Embryonic facial prominence (tissue), 1 donor: ENCODE measurements around the gene SERPINB1.

Experiments used
- DNase-seq: peaks from one replicate; pipeline ENCODE4 v3.0.0-alpha.2; 2016; ENCODE audit errors: extremely low spot score

SERPINB1 gene

DNA sequence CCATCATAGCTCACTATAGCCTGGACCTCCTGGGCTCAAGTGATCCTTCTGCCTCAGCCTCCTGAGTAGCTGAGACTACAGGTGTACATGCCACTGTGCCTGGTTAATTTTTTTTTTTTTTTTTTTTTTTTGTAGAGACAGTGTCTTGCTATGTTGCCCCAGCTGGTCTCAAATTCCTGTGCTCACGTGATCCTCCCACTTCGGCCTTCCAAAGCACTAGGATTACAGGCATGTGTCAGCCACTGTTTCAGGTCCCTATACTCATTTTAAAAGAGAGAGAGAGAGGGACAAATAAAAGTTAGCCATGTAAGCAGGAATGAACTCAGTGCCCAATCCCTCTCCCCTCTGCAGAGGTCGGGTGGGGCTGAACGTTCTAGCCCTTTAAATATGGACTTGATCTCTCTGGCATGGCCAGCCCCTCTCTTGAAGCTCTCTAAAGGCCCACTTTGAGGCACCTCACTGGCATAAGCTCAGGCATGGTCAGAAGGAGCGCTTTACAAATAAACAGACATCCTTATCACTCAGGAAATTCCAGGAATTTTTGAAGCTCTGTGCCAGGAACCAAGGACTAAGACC lies 9.0 kb upstream of the SERPINB1 start:
- no peak for DNase-seq

DNA sequence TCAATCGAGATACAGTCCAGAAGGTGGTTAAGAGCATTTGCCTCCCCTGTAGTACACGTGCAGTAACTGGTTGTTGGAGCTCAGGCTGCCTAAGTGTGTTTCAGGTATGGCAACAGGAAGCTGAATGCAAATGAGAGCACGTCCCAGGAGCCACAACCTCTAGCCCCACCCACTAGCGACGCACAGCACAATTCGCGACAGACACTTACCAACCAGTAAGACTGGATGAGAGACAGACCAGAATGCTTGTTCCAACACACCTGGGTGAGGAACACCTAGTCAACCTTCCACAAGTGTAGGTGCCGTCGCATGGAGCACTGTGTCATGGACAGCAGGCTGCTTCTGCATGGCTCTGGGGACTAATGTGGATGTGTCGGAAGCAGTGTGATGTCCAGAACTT lies 7.2 kb upstream of the SERPINB1 start:
- DNase-seq, result no peak

DNA sequence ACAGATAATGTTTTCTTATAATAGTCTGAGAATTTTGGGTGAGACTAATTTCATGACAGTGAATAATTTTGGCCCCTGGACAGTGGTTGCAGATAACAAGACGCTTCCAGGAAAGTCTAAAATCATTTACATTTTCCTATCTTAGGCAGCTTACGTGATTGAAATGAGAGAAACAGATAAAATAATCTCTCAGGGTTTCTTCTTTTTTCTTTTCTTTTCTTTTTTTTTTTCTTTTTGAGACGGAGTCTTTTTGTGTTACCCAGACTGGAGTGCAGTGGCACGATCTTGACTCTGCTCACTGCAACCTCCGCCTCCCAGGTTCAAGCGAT lies 4.2 kb upstream of the SERPINB1 start:
- DNase-seq, result no peak

DNA sequence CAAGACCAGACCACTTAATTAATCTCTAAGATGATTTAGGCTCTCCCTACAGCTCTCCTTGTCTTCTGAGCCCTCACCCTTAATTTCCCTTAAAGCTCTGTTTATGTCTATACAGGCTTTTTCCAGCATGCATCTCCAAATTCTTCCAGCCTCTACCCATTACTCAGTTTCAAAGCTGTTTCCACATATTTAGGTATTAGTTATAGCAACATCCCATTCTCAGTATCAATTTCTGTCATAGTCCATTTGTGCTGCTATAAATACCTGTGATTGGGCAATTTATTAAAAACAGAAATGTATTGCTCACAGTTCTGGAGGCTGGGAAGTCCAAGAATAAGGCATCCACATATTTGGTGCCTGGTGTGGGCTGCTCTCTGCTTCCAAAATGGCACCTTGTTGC lies 2.3 kb upstream of the SERPINB1 start:
- no peak for DNase-seq

DNA sequence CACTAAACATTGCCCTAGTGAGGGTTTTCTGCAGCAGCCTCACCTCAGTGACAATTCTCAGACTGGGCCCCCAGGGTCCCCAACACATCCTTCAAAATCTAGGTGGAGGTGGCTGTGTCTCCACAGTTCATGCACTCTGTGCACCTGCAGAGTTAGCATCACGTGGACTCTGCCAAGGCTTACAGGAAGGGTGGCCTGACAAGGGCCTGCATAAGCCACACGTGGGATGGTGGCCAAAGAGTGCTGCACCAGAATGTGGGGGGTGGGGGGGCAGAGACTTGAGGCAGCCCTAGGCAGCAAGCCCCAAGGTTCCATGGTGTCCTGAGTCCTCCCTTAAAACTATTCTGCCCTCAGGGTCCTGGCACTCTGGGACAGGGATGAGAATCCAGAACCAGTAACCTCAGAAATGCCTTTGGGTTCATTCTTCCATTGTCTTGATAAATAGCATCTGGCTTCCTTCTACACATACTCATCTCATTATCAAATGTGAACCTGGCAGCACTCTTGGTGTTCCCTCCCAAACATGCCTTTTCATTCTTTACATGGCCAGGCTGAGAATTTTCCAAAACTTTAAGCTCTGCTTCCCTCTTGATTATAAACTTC lies 1.6 kb upstream of the SERPINB1 start:
- DNase-seq, result no peak

DNA sequence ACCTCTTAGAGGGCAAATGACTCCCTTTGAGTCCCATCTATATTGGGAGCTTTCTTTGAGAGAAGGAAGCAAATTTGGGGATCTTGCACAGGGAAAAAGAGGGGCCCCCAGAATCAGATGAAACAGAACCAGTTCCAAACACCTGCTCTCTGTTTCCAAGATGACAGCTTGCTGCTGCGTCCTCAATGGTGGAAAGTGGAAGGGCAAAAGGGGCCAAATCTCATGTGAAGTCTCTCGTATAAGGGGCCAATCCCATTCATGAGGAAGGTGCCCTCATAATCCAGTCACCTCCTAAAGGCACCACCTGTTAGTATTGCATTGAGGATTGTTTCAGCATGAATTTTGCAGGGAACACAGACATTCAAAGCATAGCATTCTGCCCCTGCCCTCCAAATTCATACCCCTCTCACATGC lies 483 bp upstream of the SERPINB1 start:
- DNase-seq, result no peak

DNA sequence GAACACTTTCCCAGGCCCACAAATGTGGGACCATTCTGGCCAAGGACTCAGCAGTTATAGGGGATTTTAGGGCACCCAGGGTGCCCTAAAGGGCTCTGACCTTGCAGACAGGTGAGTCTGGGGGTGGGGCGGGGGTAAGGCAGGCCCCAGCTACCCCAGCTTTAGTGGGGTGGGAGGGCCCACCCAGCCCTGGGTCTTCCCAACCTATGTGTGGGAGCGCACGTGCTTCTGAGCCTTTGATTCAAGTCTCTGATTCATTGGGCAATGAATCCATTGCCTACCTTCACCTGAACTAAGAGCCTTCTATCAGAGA lies 958 bp downstream of the SERPINB1 start:
- no peak for DNase-seq

DNA sequence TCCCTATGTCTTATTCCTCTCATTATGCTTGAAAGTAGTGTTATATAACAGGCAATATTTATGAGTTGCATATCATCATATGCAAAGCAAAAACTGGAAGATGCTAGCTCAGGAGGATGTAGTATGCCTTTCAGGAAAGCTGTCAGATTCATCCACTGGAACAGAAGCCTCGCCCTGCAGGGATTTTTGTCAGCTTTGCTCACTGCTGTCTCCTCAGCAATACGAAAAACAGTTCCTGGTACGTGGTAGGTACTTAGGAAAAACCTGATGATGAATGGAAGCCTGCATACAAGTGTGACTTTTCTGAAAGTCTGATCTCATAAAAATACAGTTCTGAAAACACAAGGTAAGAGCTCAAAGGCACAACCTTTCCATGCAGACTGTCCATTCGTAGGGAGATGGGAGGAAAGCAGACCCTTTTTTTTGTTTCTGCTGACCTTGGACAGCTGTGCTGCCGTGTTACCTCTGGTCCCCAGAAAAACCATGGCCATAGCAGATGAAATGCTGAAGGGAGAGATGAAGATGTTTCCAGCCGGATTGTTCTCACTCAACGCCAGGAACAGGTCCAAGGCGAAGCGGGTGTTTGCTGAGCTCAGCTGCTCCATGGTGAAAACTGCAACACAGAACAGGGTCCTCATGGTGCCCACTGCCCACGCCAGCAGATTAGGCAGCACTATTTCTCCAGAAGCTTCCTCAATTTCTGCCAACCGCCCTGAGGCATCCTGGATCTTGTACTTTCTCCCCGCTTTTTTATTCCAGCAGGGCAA lies 1.5 kb downstream of the SERPINB1 start:
- DNase-seq, result no peak

DNA sequence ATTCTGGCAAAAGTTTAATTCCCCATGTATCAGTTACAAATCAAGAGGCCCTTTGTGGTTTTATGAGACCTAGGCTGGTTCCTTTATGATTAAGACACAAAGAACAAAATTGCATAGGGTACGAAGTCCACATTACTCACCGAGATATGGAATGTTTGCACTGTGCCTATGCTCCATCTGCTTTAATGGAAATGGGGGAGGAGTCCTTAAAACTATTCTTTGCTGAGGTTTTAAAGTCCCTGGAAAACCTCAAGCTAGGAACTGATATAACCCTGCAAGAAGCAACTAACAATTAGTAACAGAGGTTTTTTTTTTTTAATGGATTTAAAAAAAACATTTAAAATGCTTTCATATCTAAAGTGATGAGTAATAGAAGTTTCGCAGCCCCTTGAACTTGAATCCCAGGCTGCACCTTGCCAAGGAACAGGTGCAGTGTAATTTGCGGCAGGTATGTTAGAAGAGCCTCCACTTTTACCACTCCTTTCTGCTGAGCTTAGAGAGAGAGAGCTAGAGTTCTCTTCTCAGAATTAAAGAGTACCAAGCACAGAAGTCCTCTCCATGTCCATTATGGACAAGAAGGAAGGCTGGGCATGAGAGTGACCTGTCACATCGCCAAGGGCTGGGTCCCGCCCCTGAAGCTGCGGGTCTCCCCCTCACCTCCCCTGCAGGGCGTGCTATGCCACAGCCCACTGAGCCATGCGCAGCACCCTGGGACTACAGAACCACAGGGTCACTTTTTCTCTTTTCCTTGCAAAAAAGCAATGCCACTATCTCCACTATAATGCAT lies 2.3 kb downstream of the SERPINB1 start:
- no peak for DNase-seq

DNA sequence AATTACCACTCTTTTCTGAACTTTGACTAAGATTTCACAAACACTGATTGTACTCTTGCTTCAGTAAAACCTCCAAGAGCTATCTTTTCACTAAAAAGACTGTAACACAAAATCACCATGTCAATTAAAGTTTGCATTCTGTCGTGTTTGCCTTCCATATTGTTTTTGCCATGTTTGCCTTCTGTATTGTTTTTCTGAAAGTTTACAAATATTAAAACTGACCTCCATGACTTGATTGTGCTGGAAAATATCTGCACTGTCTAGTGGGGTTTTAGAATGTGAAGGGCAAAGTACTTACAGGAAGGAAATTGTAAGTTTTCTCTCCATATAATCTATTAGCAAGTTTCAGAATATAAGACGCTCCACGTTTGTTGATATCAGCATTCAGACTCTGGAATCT lies 3.4 kb downstream of the SERPINB1 start:
- DNase-seq, result no peak

DNA sequence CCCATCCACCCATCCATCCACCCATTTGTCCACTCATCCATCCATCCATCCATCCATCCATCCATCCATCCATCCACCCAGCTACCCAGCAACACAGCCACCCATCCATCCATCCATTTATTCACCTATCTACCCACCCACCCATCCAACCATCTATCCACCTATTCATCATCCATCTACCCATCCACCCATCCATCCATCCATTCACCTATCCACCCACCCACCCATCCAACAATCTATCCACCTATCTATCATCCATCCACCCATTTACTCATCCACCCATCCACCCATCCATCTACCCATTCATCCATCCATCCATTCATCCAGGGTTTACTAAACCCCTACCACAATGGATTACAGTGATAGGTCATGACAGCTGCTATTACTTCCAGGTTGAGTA lies 7.4 kb downstream of the SERPINB1 start:
- no peak for DNase-seq

DNA sequence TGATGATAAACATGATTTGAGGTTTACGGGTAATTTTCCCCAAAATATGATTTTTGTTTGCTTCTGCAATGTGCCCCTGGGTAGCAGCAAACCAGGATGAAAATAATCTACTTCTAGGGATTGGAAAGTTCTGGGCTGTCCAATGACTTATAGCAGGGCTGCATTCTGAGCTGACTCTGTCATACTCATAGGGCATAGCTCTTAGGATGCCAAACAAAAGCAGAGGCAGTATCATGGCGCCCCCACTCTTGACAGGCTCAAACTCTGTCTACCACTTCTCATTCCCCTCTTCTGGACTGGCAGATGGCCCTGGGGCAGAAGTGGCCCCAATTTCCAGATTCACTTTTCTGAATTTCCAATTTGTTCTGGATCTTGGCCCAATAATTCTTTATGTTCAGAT lies 10.3 kb downstream of the SERPINB1 start:
- no peak for DNase-seq

DNA sequence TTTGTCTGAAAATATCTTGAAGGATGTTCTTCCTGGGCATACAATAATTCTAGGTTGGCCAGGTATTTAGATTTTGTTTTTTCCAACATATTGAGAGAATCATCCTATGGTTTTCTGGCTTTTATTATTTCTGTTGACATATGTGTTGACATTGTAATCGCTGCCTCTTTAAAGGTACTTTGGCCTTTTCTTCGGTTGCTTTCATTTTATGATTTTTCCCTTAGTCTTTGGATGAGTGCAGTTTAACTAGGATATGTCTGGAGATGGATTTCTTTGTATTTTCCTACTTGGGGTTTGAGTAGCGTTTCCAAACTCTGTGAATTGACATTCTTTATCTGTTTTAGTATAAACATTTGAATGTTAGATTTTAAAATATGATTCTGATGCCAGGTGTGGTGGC lies 11.5 kb downstream of the SERPINB1 start:
- DNase-seq, result no peak

DNA sequence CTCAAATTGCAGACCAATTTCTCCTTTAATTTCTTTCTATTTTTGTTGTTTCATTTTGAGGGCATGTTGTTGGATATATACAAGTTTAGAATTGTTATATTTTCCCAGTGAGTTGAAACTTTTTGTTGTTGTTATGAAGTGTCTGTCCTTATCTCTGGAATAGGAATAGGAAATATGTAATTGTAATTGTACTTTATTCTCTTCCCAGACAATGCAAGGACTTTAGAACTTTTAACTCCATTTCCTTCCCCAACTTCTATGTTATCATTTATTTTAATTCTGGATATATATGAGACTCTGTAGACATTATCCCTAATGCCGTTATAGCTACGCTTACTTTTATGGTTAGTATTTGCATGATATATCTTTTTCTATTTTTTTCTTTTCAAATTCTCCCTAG lies 12.4 kb downstream of the SERPINB1 start:
- no peak for DNase-seq

DNA sequence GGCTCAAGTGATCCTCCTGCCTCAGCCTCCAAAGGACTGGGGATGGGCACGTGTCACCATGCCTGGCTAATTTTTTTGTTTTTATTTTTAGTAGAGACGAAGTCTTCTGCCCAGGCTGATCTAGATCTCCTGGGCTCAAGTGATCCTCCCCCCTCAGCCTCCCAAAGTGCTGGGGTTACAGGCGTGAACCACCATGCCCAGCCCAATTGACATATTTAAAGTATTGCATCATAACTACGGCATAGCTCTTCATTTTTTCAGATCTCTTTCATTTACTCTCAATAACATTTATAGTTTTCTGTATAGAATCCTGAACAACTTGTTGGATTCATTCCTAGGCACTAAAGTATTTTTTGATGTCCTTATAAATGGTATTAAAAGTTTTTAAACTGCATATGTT lies 13.0 kb downstream of the SERPINB1 start:
- no peak for DNase-seq

DNA sequence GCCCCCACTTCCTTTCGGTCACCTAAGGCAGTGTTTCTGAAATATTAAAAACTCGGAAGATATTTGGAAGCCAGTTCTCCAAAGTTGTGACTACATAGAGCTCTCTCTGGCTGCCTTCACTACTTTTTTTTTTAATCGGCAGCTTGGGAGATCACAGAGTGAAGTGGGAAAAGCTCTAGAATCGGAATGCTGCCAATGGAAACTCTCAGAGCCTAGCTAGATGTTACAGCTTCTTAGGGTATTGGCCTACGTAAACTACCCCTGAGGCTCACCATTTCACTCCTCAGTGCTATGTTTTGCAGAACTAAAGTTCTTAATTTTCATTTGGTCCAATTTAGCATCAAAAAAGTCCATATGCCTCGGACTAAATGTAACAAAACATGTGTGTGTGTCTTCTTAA lies 14.5 kb downstream of the SERPINB1 start:
- DNase-seq, result no peak

DNA sequence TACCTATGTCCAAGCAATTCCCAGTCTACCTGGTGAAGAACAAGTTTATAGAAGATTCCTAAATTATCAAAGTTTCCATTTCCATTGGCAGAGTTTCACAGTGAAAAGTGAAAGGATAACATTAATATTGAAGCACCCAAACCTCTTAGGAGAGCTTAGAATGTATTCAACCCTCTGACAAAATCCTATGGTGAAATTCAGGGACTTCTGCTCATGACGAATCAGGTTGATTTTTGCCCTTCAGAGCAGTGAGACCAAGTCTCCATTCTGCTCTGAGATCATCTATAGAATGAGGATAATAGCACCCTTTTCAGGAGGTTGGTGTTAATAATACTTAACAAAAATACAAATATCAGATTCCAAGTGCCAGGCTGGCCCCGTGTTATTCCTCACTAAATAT lies 15.5 kb downstream of the SERPINB1 start:
- no peak for DNase-seq

DNA sequence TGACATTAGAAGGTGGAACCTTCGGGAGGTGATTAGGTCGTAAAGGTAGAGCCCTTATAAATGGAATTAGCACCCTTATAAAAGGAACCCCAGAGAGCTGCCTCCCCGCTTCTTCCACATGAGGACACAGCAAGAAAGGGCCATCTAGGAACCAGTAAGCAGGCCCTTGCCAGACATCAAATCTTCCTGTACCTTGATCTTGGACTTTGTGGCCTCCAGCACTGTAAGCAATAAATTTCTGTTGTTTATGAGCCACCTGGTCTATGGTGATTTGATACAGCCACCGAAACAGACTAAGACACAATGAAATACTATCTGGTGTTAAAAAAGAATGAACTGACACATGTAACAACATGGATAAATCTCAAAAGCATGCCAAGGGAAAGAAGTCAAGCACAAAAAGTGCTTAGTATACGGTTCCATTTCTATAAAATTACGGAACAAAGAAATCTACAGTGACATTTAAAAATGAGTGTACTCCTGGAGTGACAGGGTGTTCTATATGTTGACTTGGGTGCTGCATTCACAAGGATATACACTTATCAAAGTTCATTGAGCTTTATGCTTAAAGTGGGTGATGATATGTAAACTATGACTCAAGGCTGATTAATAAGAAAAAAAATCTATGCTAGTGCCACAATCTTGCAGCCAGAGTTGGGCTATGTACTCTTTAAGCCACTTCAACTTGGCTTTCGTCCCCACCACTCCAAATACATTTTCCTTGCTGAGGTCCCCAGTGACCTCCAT lies 18.4 kb downstream of the SERPINB1 start:
- no peak for DNase-seq

DNA sequence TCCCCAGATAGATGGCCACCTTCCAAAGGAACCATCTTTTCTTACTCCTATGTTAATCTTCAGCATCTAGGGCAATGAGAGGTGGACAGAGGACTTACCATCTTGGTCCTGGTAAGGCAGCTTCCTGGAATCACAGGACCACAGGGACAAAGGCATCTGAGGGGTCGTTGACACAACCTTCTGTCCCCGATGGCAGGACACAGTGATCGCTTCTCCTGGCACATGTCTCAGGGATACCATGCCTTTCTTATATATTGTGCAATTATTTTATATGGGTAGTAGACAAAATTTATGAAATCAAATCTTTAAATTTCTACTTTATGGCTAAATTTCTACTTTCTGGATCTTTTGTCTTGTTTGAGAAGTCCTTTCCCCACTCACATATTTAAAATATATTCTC lies 20.1 kb downstream of the SERPINB1 start:
- no peak for DNase-seq

DNA sequence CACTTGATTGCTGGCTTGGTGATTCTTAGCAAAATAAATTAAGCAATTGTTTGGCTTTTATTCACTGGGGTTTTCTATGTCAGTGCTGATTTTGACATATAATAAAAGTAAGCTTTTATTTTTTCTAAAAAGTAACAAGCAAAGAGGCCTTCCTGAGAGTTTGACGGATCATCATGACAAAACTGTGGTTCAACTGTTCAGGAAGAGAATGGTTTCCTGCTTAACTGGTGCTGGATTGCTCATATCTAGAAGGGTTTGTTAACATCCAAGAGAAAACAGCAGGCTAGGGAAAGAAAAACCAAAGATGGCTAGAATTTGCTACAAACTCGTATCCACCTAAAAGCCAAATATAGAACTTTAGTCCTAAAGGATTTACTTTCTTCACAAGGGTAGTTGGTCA lies 21.2 kb downstream of the SERPINB1 start:
- DNase-seq, result no peak

DNA sequence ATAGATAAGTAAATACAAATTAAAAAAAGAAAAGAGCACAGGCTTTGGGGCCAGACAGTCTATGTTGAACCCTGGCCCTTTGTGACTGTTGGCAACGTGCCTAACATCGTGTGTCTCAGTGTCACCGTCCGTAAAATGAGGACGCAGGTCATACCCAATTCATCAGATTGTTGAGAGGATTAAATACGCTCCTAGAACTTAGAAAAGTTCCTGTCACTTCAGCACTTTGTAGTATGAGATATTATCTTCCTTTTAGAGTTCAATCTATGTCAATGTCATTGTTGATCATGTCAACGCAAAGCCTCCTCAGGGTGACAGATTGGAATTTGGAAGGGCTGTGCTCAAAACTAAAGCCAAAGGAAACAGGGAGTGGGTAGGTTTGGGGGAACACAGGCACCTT lies 21.7 kb downstream of the SERPINB1 start:
- no peak for DNase-seq

DNA sequence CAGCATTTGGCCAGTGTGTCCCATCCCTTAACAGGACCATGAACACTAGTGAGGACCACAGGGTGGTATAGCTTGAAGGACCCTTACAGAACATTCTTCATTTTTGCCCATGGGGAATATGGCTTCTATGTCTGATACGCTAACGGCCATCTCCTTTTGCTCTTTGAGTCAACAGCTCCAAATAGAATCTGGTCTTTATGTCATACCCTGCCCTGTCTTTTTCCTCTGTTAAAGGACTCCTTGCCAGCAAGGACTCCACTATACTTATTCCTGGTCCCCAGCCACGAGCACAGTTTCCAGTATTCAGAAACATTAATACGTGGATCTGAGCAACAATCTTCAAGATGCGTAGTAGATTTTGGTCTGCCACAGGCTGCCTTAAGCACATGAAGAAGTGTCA lies 22.5 kb downstream of the SERPINB1 start:
- no peak for DNase-seq
